OCI-LY3 (cell line): Measurements from ENCODE around the gene PACRG.

Source experiments
- EZH2phosphoT487 ChIP-seq: fragments of 200-600 bp; shearing (Covaris generic); IDR thresholded peaks from 2 replicates; pipeline ENCODE4 v1.6.1; 2018; ENCODE audit warnings: antibody characterized with exemption, mixed run types, low read depth
- TF ChIP-seq, protein P1 (sequence below): fragments of 200-600, 300-600 bp; sonication (generic); IDR thresholded peaks from 2 replicates; pipeline ENCODE4 v1.5.1; 2014; ENCODE audit warnings: antibody characterized with exemption, low read length, low read depth

DNA sequence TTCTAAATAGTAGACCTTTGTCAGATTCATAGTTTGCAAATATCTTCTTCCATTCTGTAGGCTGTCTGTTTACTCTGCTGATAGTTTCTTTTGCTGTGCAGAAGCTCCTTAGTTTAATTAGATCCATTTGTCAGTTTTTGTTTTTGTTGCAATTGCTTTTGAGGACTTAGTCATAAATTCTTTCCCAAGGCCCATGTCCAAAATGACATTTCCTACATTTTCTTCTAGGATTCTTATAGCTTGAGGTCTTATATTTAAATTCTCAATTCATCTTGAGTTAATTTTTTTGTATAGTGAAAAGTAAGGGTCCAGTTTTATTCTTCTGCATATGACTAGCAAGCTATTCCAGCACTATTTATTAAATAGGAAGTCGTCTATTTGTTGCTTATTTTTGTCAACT lies 287.0 kb downstream of the PACRG start:
- TF ChIP-seq, protein P1, sequence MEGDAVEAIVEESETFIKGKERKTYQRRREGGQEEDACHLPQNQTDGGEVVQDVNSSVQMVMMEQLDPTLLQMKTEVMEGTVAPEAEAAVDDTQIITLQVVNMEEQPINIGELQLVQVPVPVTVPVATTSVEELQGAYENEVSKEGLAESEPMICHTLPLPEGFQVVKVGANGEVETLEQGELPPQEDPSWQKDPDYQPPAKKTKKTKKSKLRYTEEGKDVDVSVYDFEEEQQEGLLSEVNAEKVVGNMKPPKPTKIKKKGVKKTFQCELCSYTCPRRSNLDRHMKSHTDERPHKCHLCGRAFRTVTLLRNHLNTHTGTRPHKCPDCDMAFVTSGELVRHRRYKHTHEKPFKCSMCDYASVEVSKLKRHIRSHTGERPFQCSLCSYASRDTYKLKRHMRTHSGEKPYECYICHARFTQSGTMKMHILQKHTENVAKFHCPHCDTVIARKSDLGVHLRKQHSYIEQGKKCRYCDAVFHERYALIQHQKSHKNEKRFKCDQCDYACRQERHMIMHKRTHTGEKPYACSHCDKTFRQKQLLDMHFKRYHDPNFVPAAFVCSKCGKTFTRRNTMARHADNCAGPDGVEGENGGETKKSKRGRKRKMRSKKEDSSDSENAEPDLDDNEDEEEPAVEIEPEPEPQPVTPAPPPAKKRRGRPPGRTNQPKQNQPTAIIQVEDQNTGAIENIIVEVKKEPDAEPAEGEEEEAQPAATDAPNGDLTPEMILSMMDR, result no peak
- TF ChIP-seq EZH2phosphoT487, result no peak
